H1 (cell line): ENCODE data around the gene SH3D19. TPM values are rescaled to one million over a fixed set of nuclear protein-coding genes. Genes with fewer than 3 reads are reported as not detected.

ENCODE experiments used
- EZH2 ChIP-seq: fragments of 200-600 bp; sonication (generic); IDR thresholded peaks from 2 replicates; pipeline ENCODE4 v1.7.1; 2012; ENCODE audit warnings: low read depth, mild to moderate bottlenecking, moderate library complexity, low read length, inconsistent platforms; ENCODE audit not compliant: severe bottlenecking
- NRF1 ChIP-seq: IDR thresholded peaks from 2 replicates; pipeline ENCODE4 v1.6.1; 2011; ENCODE audit warnings: mild to moderate bottlenecking, low read depth, low read length, improper control_type of control experiment
- RBBP5 ChIP-seq: IDR thresholded peaks from 2 replicates; pipeline ENCODE4 v1.7.1; 2012; ENCODE audit warnings: low read depth, mild to moderate bottlenecking, inconsistent platforms, low read length, moderate library complexity, borderline replicate concordance
- RFX5 ChIP-seq: IDR thresholded peaks from 2 replicates; pipeline ENCODE4 v1.6.1; 2011; ENCODE audit warnings: low read depth, low read length, improper control_type of control experiment, borderline replicate concordance
- SP2 ChIP-seq: IDR thresholded peaks from 2 replicates; pipeline ENCODE4 v1.6.1; 2012; ENCODE audit warnings: mild to moderate bottlenecking, low read length, inconsistent platforms
- polyA plus RNA-seq, 7 experiments: library from polyadenylated mRNA; depleted of rRNA in 3 of 7; stranded (reverse) in 5 of 7; unstranded in 2 of 7; fragments of >200 nt in 5 of 7; fragments of 200-250 nt in 2 of 7; gene quantifications; 1 replicate in 5 of 7; 2 replicates in 1 of 7; 4 replicates in 1 of 7; pipeline versions ENCODE4 v1.2.1 to v1.2.3, GENCODE V29; 2011 to 2013; ENCODE audit warnings: missing spikeins in 2 of 7, mixed read lengths in 2 of 7
- total RNA-seq: library from RNA; stranded (reverse); fragmentation: NEBNext Ultra II Directional; extraction: Animal tissue kit (Norgen Biotek cat#: 25700); gene quantifications from 2 replicates; pipeline ENCODE4 v1.2.1, GENCODE V29; 2021

Gene SH3D19
- total and polyA plus RNA-seq, 2 of the 8 experiments (the other 6 are each of a cell fraction or from before 2014, with no cell fraction given): 11.7 to 51.3 TPM

DNA sequence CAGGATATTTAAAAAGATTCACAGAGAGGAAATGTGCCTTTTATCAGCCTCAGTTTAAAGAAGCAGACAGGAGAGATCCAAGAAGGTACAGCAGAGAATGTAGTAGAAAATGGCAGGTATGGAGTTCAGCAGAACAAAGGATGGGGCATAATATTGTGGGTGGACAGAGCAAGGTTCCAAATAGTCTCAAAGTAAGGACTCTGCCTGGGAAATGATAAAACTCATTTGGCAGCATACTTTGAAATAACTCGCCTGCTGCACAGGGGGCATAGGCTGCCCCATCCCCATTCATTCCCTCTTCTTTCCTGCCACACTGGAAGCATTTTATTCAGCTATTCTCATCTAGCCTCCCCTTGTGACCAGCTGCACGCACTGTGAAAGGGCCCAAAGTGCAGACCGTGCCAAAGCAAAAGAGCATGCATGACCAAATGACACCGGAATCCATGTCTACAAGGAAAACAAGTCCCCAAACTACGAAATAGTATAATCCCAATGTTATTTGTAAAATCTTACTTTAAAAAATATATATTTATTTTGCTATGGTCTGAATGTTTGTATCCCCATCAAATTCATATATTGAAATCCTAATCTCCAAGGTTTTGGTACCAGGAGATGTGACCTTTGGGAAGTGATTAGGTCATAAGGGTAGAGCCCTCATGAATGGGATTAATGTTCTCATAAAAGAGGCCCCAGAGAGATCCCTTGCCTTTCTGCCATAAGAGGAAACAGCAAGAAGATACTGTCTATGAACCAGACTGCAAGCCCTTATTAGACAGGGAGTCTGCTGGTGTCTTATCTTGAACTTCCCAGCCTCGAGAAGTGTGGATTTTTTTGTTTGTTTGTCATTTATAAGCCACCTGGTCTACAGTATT is 125.8 kb downstream of the SH3D19 start (continued):
- TF ChIP-seq RFX5 (no peak), NRF1 (no peak), RBBP5 (no peak), SP2 (no peak), EZH2 (no peak)
